Stimulated activated CD8-positive, alpha-beta memory T cell treated with anti-CD3 and anti-CD28 coated beads, Interleukin-12 subunit alpha, Interleukin-12 subunit beta, amount 100 ng/mL, for 1 hour (primary cell): Measurements from ENCODE around the gene TOPORS.
A peak's percentile ranks its signal among the peaks of the same experiment; 100 is the strongest.
"Not testable (repeated sequence)": the region's sequence is repeated elsewhere in the genome, so short reads cannot be mapped to it uniquely, and the experiment has no call there.

Source experiments
- DNase-seq: peaks from one replicate; pipeline ENCODE4 v3.0.0-alpha.2; 2020; ENCODE audit warnings: low read depth

The TOPORS gene

GRCh38 chr9:32552172-32552872 is at the start of gene TOPORS, which contains the start of gene SMIM27:
Gene TOPORS (minus strand): TSS chr9:32552586. CDS start chr9:32552436, 150 bp downstream.
Gene SMIM27 (plus strand): TSS chr9:32552327. CDS start chr9:32552435, 108 bp downstream.
- DNase-seq, result peak; percentile 84

- DNase-seq, result not testable (repeated sequence)
Observed at GRCh38 chr9:32599021-32599420, 46.6 kb upstream of the TOPORS start.

GRCh38 chr9:32596936-32597335 is 44.5 kb upstream of the TOPORS start:
- DNase-seq, result no peak

DNA sequence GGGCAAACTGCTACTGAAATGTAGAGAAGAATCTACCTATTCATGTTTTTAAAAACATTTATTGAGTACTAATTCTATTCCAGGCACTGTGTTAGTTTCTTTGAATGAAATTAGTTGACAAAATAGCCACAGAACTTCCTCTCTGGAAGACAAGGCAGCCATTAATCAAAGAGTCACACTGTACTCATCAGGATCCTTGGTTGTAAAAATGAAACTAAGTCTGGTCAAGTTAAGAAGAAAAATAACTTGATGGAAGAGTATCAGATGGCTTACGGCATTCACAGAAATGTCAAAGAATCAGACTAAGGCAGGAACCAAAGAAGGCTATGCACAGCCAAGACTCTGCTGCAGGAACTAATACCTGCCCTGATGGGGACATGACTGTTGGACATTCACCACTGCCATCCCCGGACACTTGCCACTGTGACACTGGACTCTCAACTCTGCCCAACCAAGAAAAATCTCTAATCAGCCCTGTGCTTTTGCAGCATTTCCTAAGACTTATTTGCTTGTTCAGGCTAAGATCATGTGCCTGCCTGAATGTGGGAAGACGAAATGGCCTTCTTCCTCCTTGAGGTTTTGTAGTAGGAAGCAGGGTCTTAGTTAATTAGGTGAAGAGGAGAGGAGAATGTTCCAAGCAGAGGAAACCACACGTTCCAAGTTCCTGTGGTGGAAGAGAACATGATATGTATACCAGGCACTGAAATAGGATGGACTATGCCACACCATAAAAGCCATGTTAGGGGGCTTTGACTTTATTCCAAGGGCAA is 43.9 kb upstream of the TOPORS start:
- DNase-seq, result no peak

DNA sequence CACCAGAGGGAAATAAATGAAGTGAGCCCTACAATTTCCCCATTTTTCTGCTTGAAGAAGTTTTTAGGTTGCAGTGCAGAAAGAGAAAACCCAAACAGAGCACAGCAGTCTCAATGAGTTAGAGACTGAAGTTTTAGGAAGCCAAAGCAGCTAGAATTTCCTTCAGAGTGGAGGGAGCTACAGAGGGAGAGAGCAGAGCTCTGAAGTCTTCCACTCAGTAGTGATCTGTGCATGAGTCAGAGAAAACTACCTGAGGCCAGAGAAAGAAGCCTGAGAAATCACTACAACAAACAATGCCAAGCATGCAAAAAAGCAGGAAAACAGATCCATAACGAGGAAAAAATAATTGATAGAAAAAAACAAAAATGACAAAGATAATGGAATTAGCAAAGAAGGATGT is 38.5 kb upstream of the TOPORS start:
- no peak for DNase-seq

DNA sequence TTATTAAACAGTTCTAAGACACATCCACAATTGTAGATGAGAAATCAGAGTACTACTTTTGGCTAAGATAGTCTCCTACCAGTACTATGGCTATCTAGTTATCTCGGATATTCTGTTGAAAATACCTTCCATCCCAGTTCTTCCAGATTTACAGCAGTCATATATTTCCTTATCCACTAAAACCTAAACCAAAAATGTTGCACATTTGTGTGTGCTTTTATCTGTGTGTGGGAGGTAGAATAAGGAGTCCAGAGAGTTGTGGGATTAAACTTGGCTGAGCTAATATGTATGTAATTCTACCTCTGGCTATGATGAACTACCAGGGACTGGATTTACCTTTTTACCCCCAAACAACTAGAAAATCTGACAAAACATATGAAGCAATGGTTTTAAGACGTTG is 38.1 kb upstream of the TOPORS start:
- no peak for DNase-seq

GRCh38 chr9:32589083-32589723 is 36.8 kb upstream of the TOPORS start:
- DNase-seq, result no peak

- DNase-seq, result no peak
Observed at GRCh38 chr9:32587901-32588300, 35.5 kb upstream of the TOPORS start.

GRCh38 chr9:32584784-32585183 is 32.4 kb upstream of the TOPORS start:
- DNase-seq, result no peak

GRCh38 chr9:32581512-32582143 is 29.2 kb upstream of the TOPORS start:
- no peak for DNase-seq

DNA sequence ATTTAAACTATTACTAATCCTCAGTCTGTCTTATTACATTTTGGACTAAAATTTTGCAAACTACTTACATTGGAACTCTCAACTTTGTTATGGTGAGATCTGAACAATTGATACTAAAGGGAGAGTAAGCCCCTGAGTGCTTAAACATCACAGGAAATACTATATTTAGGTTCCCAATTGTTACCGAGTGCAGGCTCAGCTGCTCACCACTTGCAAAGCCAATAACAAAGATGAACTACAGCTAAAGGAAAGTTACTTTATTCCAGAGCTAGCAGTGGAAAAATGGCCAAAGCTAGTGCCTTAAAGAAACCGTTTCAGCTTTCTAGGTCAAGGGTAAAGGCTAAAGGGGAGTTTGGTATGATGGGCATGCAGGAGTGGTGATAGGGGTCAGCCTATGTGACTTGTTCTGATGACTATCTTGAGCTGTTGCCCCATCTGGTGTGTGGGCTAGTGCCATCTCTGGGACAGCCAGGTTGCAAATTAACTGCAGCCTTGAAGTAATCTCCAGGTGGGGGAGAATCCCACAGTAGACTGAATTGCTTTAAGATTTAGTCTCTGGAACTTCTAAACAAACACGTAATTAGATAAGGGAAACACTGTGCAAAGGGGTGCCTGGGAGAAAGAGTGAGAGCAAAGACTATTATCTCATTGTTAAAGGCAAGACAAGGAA is 28.4 kb upstream of the TOPORS start:
- no peak for DNase-seq

DNA sequence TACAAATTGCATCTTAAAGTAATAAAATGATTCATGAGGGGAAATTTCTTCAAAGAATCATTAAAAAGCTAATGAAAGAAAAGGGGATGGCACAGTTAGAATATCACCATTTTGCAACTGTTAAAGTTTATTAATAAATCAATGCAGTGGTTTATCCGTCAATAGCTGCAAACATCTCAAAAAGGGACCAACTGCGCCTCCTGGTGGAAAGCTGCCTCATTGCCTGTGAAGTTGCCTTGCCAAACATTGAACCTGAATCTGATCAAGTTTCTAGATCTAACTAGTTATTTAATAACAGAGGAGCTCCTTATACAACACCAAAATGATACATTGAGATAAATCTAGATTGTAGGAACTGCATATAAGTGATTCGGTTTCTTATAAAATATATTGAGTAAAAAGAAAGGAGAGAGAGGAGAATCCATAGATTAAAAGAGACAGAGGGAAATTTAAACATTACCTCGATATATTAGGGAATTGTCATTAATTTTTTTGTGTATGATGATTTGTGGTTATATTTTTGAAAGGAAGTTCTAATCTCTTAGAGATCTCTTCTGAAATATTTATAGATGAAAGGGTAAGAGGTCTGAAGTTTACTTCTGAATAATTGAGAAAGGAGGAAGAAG is 27.4 kb upstream of the TOPORS start:
- DNase-seq, result peak; percentile 73

GRCh38 chr9:32578976-32579375 is 26.6 kb upstream of the TOPORS start:
- no peak for DNase-seq

DNA sequence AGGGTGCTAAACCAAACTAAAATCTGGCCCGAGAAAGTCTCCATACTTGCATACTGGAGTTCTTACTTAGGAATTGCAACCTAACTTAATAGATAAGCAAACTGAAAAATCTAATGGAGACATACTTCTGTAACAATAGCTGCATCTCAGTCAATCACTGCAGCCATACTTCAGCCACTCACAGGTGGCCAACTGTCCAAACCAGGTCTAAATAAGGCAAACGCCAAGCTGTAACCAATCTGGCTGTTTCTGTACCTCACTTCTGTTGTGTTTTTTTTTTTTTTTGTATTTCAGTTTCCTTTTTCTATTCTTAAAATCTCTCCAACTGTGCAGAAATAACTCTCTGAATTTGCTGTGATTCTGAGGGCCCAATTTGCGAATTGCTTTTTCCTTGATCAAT is 24.9 kb upstream of the TOPORS start:
- no peak for DNase-seq

DNA sequence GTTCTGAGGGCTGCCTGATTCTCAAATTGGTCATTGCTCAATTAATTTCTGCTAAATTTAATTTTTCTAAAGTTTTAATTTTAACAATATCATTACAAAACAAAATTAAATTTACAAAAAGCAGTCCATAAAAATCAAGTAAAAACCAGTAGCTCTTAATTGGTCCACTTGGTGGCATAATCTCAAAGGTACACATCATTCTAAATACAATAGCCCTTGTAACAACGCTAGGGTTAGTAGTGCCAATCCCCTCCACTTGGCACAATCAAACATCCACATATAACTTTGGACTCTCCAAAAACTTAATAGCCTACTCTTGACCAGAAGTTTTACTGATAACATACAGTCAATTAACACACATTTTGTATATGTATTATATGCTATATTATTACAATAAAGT is 22.5 kb upstream of the TOPORS start:
- no peak for DNase-seq

DNA sequence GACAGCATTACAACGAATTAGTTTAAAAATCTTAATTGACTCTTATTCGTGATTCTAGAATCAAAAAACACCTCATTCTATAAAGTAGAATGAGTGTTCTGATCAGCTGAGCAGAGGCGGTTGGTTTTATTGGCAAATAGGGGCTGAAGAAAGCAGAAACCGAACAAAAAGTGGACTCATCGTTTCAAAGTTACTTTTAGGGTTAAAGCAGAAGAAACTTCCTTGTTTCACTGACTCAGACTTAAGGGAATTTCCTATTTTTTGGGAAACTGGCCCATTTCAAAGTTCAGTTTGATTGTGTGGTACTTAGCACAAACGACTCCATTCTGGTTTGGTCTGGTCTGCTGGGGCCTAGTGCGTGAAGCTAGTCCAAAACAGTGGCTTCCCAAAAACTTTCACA is 21.4 kb upstream of the TOPORS start:
- no peak for DNase-seq

GRCh38 chr9:32572900-32573523 is 20.6 kb upstream of the TOPORS start, which contains the start of gene NDUFB6:
Gene NDUFB6 (minus strand): TSS chr9:32573159. CDS start chr9:32573060, 99 bp downstream.
- DNase-seq, result peak; percentile 94

GRCh38 chr9:32571969-32572899 is 19.8 kb upstream of the TOPORS start:
- peak; percentile 56 for DNase-seq

- DNase-seq, result no peak
Observed at GRCh38 chr9:32570262-32570661, 17.9 kb upstream of the TOPORS start.

GRCh38 chr9:32566770-32567169 is 14.4 kb upstream of the TOPORS start:
- no peak for DNase-seq
